ENCODE data around the gene IL17C. TPM values are rescaled to one million over a fixed set of nuclear protein-coding genes. Genes with fewer than 3 reads are reported as not detected.

The IL17C gene
- total RNA-seq, 2 experiments from 2014 or later: 0.86 TPM; not detected in 1

- peak overlapping the region; percentile 26 for H3K4me3 ChIP-seq (ENCODE audit: low read depth, low read length, poor library complexity, severe bottlenecking)
- POLR2A ChIA-PET: interaction anchor here (1.1 kb wide), 1 partner anchor 160 kb away, joined by 3 read pairs; no protein-coding TSS in a partner anchor
- no peaks in the 10 kb centered on the region for H4K20me1 ChIP-seq (ENCODE audit: insufficient read depth, low read length)
- H3K27ac ChIP-seq (ENCODE audit: low read depth, low read length, poor library complexity, severe bottlenecking): no peak overlapping the region
- DNase-seq (ENCODE audit: low spot score): peak; percentile 55
- no TSS peak for BruUV-seq (replicated peaks)
- no peaks in the 10 kb centered on the region for H3K79me2 ChIP-seq (ENCODE audit: insufficient read depth, low read depth, low read length)
- no peaks in the 10 kb centered on the region for H3K9me3 ChIP-seq (ENCODE audit: low read length)
- H3K4me1 ChIP-seq (ENCODE audit: insufficient read depth, low read length, poor library complexity, severe bottlenecking): peaks cover 38% of the 10 kb centered on the region
- intact Hi-C loops (cut with micrococcal nuclease; ENCODE audit: unreplicated experiment): loop anchor here (1.0 to 5.0 kb wide), 4 partner anchors 17 to 191 kb away; partner anchors contain the start of gene CYBA
- no peaks in the 10 kb centered on the region for H3K9me2 ChIP-seq (ENCODE audit: insufficient read depth, low read length)
- no peak overlapping the region for H2AFZ ChIP-seq (ENCODE audit: low read length)
- peaks cover 43% of the 10 kb centered on the region for H3K36me3 ChIP-seq (ENCODE audit: insufficient read depth, low read length)
- H3K4me2 ChIP-seq (ENCODE audit: low read length): peak overlapping the region; percentile 55
- TF ChIP-seq EZH2phosphoT487 (IDR thresholded peaks at IDR 0.05; ENCODE audit: borderline replicate concordance, low read depth, low read length) (no peak), CTCF (conservative IDR thresholded peaks at IDR 0.05; ENCODE audit: low read length) (peak; percentile 59)
- CTCF ChIA-PET (ENCODE audit: unreplicated experiment): interaction anchor here (0.6 kb wide), 1 partner anchor 184 kb away, joined by 4 read pairs; no protein-coding TSS in a partner anchor
Observed at GRCh38 chr16:88633684-88634140, 4.7 kb upstream of the IL17C start.

GRCh38 chr16:88634141-88634993 is 4.0 kb upstream of the IL17C start:
- peak; percentile 76 for DNase-seq (ENCODE audit: low spot score)
- TF ChIP-seq EZH2phosphoT487 (IDR thresholded peaks at IDR 0.05; ENCODE audit: borderline replicate concordance, low read depth, low read length) (no peak), CTCF (conservative IDR thresholded peaks at IDR 0.05; ENCODE audit: low read length) (no peak)
- H3K4me1 ChIP-seq (ENCODE audit: insufficient read depth, low read length, poor library complexity, severe bottlenecking): peaks cover 43% of the 10 kb centered on the region
- no peaks in the 10 kb centered on the region for H3K9me3 ChIP-seq (ENCODE audit: low read length)
- H3K36me3 ChIP-seq (ENCODE audit: insufficient read depth, low read length): peaks cover 40% of the 10 kb centered on the region
- no peaks in the 10 kb centered on the region for H3K79me2 ChIP-seq (ENCODE audit: insufficient read depth, low read depth, low read length)
- intact Hi-C loops (cut with micrococcal nuclease; ENCODE audit: unreplicated experiment): loop anchor here (1.0 to 5.0 kb wide), 4 partner anchors 16 to 192 kb away; partner anchors contain the start of gene CYBA
- peak overlapping the region; percentile 55 for H3K4me2 ChIP-seq (ENCODE audit: low read length)
- no peak overlapping the region for H2AFZ ChIP-seq (ENCODE audit: low read length)
- H3K27ac ChIP-seq (ENCODE audit: low read depth, low read length, poor library complexity, severe bottlenecking): no peak overlapping the region
- CTCF ChIA-PET (ENCODE audit: unreplicated experiment): interaction anchor here (0.6 kb wide), 1 partner anchor 185 kb away, joined by 4 read pairs; no protein-coding TSS in a partner anchor
- POLR2A ChIA-PET: no interaction called here
- no peaks in the 10 kb centered on the region for H3K9me2 ChIP-seq (ENCODE audit: insufficient read depth, low read length)
- peak overlapping the region; percentile 26 for H3K4me3 ChIP-seq (ENCODE audit: low read depth, low read length, poor library complexity, severe bottlenecking)
- no TSS peak for BruUV-seq (replicated peaks)
- H4K20me1 ChIP-seq (ENCODE audit: insufficient read depth, low read length): no peaks in the 10 kb centered on the region
